GM19455 (cell line): ENCODE results near the gene PLEKHA4.

Experiments
- ATAC-seq: cut with Tn5 transposase; IDR thresholded peaks from one replicate; pipeline ENCODE4 v1.9.1; 2021; ENCODE audit not compliant: unreplicated experiment

PLEKHA4 gene

DNA sequence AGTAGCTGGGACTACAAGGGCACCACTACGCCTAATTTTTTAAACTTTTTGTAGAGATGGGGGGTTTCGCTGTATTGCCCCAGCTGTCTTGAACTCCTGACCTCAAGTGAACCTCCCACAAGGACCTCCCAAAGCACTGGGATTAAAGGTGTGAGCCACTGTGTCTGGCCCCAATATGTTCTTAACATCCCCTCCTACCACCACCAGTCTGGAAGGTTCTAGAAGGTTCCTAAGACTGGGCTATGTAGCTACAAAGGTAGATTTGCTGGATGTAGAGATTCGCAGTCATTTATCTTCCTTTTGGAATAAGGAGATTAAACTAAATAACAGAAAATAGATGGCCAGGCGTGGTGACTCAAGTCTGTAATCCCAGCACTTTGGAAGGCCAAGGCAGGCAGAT is 37.5 kb downstream of the PLEKHA4 start:
- no peak for ATAC-seq

DNA sequence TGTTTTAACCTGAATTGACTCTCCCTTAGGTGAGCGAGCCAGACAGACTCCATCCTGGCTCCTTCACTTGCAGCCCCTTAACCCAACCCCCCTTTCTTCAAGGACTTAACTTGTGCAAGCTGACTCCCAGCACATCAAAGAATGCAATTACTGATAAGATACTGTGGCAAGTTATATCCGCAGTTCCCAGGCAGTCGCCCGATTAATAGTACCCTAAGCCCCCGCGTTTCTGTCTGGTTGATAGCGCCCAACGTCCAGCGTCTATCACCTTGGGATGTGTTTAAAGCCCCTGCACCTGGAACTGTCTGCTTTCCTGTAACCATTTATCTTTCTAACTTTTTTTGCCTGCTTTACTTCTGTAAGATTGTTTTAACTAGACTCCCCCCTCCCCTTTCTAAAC is 38.3 kb downstream of the PLEKHA4 start:
- ATAC-seq, result no peak

DNA sequence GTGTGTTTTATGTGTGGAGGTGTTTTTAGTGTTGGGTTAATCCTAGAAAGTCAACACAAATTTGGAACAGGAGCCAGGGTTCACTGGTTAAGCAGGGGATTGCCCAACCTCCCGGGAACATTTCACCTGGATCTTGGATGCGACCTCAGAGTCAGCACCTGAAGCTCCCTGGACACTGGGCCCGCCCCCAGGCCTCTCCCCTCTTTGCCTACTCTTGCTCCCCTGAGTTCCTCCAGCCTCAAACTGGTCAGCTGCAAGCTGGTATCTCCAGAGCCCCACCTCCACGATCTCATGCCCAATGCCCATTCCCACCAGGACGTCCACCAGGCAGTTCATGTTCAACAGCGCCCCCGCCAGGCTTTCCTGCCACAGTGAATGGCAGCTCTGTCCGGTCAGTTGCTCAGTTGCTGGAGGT is 41.8 kb downstream of the PLEKHA4 start:
- ATAC-seq, result no peak

- no peak for ATAC-seq
Observed at GRCh38 chr19:48822514-48822913, 45.9 kb downstream of the PLEKHA4 start.

DNA sequence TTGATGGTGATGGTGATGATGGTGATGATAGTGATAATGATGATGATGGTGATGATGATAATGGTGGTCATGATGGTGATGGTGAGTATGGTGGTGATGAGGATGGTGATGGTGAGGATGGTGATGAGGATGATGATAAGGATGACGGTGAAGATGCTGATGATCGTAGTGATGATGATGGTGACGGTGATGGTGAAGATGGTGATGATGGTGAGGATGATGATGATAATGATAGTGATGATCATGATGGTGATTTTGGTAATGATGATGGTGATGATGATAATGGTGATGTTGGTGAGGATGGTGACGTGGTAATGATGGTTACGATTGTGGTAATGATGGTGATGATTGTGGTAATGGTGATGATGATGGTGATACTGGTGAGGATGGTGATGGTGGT is 46.8 kb downstream of the PLEKHA4 start:
- no peak for ATAC-seq

DNA sequence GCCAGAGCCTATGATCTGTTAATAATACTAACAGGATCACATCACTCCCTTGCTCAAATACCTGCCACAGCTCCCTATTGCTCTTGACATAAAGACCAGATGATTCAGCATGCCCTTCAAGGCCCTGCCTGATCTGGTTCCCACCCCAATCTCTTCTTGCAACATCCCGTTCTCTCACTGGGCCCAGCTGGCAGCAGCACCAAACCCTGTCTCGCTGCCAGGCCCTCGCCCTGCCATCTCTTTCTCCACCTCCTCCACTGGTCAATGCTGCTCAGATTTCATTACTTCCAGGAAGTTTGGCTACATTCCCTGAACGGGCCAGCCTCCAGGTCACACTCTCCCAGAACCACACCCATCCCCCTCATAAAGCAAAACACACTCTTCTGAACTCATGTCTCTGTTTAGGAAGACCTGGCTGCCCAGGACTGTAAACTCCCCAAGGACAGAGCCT is 49.0 kb downstream of the PLEKHA4 start:
- no peak for ATAC-seq

- ATAC-seq, result no peak
Observed at GRCh38 chr19:48818234-48818820, 50.1 kb downstream of the PLEKHA4 start.

DNA sequence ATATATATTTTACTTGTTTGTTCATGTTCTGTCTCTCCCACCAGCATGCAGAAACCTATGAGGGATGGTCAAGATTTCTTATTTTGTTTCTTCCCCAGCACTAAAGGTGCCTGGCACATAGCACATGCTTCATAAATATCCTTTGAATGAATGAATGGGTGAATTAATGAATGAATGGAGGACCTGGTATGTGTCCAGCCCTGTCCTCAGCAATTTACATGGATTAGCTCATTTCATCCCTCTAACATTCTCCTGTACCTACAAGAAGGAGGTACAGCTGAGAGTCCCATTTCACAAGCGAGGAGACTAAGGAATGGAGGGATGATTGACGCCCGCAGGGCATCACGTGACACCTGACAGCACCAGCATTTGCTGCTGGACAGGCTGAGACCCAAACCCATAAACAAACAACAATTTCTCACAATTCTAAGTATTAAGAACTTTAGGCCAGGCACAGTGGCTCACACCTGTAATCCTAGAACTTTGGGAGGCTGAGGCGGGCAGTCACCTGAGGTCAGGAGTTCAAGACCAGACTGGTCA is 50.8 kb downstream of the PLEKHA4 start:
- no peak for ATAC-seq

DNA sequence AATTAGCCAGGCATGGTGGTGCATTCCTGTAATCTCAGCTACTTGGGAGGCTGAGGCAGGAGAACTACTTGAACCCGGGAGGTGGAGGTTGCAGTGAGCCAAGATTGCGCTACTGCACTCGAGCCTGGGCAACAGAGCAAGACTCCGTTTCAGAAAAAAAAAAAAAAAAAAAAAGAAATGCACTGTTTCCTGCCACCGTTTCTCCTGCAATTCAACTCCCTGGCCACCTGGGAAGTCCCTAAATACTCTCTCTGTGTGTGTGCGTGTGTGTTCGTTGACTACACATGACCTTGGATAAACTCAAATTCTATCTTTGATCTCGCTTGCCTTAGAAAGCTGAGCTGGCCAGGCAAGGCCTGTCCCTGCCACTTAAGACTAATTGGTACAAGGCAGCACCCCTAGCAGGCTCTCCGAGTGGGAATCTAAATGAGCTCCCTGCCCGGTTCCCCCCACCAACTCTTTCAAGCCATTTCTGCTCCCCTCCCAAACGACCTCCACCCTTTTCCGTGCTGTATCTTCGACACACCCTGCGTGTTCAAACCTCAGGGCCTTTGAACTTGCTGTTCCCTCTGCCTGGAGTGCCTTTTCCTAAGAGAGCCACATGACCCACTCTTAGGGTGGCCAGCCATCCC is 52.4 kb downstream of the PLEKHA4 start:
- no peak for ATAC-seq

DNA sequence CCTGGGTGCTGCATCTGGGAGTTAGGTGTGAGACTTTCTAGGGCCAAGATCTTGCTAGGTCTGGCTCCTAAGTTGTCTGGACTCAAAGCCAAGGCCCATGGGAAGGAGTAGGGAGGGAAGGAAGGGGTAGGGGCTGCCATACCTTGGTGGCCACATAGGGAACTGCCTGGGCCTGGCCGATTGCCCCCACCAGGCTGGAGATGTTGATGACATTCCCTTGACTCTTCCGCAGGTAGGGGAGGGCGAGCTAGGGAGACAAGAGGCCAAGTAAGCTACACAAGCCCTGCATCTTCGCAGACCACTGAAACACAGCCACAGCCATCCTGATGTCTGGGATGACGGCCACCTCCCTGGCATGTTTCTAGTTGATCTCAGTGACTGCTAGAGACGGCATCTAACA is 53.5 kb downstream of the PLEKHA4 start:
- no peak for ATAC-seq

DNA sequence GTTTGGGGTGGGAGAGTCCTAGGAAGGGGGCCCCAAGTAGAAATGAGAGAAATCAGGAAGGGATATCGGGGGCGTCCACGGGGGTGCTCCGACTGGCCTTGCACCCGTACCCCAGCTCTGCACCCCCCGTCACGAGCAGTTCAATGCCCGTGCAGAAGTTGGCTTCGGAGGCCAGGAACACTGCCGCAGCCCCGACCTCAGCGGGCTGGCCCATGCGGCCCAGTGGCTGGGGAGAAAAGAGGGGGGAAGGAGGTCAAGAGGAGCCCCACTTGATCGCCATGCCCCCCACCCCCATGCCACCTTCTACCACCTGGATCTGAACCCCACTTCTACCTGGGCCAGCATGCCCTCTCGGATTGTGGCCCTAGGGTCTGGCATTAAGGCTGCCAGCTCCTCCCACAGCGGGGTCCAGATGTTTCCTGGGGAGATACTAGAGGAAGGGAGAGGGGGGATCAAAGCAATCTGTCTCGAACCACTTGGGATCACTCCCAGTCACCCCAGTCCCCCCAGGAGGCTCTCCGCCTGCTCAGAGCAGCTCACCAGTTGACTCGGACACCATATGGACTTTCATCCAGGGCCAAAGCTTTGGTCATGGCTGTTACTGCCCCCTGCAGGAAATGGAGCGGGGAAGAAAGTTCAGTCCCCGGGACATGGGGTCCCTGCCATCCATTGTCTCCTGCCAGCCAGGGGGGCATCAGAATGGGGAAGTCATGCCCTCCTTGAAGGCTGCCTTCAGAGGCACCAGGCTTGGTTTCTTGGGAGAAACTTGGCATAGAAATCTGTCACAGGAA is 55.1 kb downstream of the PLEKHA4 start:
- no peak for ATAC-seq

GRCh38 chr19:48812094-48812929 is 56.1 kb downstream of the PLEKHA4 start:
- peak; percentile 58 for ATAC-seq

- no peak for ATAC-seq
Observed at GRCh38 chr19:48810151-48810550, 58.3 kb downstream of the PLEKHA4 start.

- no peak for ATAC-seq
Observed at GRCh38 chr19:48807590-48808308, 60.7 kb downstream of the PLEKHA4 start.

- ATAC-seq, result no peak
Observed at GRCh38 chr19:48806818-48807589, 61.4 kb downstream of the PLEKHA4 start.

DNA sequence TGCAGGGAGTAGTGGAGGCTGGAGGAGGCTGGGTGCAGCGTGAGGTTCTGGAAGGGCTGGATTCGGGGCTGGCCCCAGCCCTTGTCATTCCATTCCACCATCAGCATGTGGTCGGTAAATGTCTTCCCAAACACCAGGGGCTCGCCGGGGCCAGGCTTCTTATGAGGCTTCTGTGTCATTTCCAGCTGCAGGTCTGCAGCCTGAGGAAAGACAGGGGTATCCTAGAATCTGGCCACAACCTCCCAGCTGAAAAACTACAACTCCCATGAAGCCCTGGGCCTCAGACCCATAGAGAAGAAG is 61.9 kb downstream of the PLEKHA4 start:
- ATAC-seq, result no peak

- ATAC-seq, result no peak
Observed at GRCh38 chr19:48805452-48805851, 63.0 kb downstream of the PLEKHA4 start.

DNA sequence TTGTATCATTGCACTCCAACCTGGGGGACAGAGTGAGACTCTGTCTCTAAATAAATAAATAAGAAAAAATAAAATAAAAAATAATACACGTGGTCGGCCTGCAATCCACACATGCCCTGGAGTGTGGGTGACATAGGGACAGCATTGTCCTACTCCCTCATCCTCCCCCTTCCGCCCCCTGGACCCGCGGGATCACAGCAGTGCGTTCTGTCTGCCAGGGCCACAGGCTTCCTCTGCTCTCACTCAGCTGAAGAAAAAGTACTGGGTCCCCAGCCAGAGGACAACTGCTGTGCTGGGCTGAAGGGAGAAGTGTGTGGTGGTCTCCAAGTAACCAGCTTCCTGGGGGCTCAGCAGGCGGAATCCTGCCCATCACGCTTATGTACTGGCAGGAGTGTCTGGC is 63.9 kb downstream of the PLEKHA4 start:
- ATAC-seq, result no peak

- ATAC-seq, result no peak
Observed at GRCh38 chr19:48802623-48803022, 65.8 kb downstream of the PLEKHA4 start.
